ENCODE measurements around the gene FSIP1. TPM values are rescaled to one million over a fixed set of nuclear protein-coding genes. Genes with fewer than 3 reads are reported as not detected.
A peak's percentile ranks its signal among the peaks of the same experiment; 100 is the strongest.

Gene FSIP1
- total RNA-seq, 8 experiments from 2014 or later, result 0.77 to 10.0 (median 3.5) TPM

DNA sequence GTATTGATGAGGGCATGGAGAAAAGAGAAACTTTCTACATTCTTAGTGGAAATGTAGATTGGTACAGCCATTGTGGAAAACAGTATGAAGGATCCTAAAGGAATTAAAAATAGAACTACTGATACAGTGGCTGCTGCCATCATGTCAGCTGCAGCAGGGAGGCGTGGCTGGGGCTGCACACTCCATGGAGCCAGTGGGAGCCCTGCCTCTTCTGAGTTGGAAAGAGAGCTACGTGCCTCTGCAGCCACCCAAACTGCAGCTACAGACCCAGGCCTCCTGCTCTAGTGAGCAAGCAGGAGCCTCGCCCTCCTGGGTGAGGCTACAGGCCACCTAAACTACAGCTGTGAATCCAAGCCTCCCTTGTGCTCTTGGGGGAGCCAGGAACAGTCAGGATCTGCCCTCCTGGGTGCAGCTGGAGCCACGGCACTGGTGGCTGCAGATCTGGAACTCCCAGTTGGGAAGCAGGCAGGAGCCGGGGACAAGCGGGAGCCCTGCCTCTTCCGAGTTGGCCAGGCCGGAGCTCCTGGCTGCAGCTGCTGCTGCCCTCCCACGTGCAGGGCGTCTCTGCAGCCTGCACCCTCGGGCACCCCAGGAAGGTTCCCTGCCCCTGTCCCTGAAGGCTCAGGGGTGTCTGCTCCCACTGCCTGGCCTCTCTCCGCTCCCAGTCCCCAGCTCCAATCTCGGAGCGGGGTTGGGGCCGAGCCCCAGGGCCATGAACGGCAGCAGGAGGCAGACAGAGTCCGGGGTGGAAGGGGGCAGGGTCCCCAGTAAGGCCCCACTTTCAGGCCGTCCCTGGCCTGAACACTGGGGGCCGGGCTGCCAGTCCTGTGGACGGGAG is 137.3 kb downstream of the FSIP1 start:
- 20 to 93% (median 81%) methylated on average over 1 to 6 of the region's 20 CpGs; no CpG with 5 or more reads in 6 of the 10 experiments for WGBS, 10 experiments
- H3K4me1 ChIP-seq (replicated peaks in 1 of 2), result peaks cover 4 to 27% of the 10 kb centered on the region in 2 donors
- no peak overlapping the region for H3K4me3 ChIP-seq
- H3K27ac ChIP-seq, result no peak overlapping the region
- in situ Hi-C loops (cut with MboI; ENCODE audit: low pct_unique_long_range_greater_than_20kb in 2 of 9, low sequenced_read_pairs in 9 of 9, unreplicated experiment in 9 of 9), result no loop called here
- ATAC-seq (replicated peaks in 6 of 8), result peak in 4 of 8 experiments; percentile 23 to 66 (median 37)

DNA sequence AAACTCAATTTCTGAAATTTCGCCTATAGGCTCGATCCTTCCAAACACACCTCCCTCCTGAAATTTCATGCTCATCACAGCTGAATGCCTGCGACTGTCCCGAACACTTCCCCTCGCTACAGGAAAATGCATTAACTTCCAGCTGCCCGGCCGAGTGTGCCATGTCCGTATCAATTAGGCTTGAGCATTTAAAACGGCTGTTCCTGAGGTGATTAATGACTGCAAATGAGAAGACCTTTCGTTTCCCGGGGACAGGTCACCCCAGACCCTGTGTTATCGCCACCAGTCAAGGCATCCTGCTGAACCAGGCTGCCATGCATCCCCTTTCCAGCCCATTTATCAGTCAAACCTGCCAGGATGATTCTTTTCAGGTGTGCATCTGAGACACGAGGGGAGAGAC is 138.5 kb downstream of the FSIP1 start:
- Histone ChIP-seq H3K4me1 (replicated peaks in 1 of 2) (peaks cover 5 to 33% of the 10 kb centered on the region in 2 donors), H3K4me3 (no peak overlapping the region), H3K27ac (no peak overlapping the region)
- 43 to 100% (median 68%) methylated on average over 1 to 12 of the region's 13 CpGs; no CpG with 5 or more reads in 1 of the 10 experiments for WGBS, 10 experiments
- no peak for ATAC-seq (replicated peaks in 6 of 8)
- in situ Hi-C loops (cut with MboI; ENCODE audit: low pct_unique_long_range_greater_than_20kb in 2 of 9, low sequenced_read_pairs in 9 of 9, unreplicated experiment in 9 of 9), result no loop called here

DNA sequence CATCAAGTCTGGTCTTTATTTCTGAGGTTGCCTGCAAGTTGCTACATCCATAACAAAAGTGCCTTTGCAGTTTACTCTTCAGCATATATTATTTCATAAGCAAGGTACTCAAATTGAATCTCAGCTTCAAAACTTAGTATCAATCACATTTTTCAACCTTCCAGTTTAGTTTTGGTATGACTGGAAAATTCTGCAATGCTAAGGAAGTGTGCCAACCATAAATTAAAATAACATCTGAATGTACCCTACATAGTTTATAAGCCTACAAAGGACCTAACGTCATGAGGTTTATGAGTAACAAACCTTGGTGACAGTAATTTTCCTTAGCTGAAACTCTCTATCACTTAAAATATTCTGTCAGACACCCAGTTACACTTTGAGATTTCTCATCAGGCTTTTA is 138.9 kb downstream of the FSIP1 start:
- in situ Hi-C loops (cut with MboI; ENCODE audit: low pct_unique_long_range_greater_than_20kb in 2 of 9, low sequenced_read_pairs in 9 of 9, unreplicated experiment in 9 of 9), result no loop called here
- peak in 1 of 8 experiments; percentile 40 for ATAC-seq (replicated peaks in 6 of 8)
- 0 to 100% (median 66%) methylated on average over 1 of the region's 1 CpG; no CpG with 5 or more reads in 4 of the 10 experiments for WGBS, 10 experiments
- Histone ChIP-seq H3K4me3 (no peak overlapping the region), H3K27ac (no peak overlapping the region), H3K4me1 (replicated peaks in 1 of 2) (peaks cover 5 to 33% of the 10 kb centered on the region in 2 donors)

GRCh38 chr15:39642011-39642640 is 140.5 kb downstream of the FSIP1 start:
- Histone ChIP-seq H3K4me3 (no peak overlapping the region), H3K27ac (no peak overlapping the region), H3K4me1 (replicated peaks in 1 of 2) (peaks cover 5 to 33% of the 10 kb centered on the region in 2 donors)
- peak; percentile 37 to 77 (median 64) for ATAC-seq (replicated peaks in 6 of 8)
- in situ Hi-C loops (cut with MboI; ENCODE audit: low pct_unique_long_range_greater_than_20kb in 2 of 9, low sequenced_read_pairs in 9 of 9, unreplicated experiment in 9 of 9), result no loop called here
- WGBS, 10 experiments, result 0 to 70% (median 40%) methylated on average over 1 to 5 of the region's 5 CpGs; no CpG with 5 or more reads in 1 of the 10 experiments

- 69 to 100% (median 80%) methylated on average over 3 to 11 of the region's 11 CpGs for WGBS, 10 experiments
Observed at GRCh38 chr15:39641191-39641889, 141.3 kb downstream of the FSIP1 start.

GRCh38 chr15:39640665-39641064 is 142.0 kb downstream of the FSIP1 start:
- ATAC-seq (replicated peaks in 6 of 8), result no peak
- in situ Hi-C loops (cut with MboI; ENCODE audit: low pct_unique_long_range_greater_than_20kb in 2 of 9, low sequenced_read_pairs in 9 of 9, unreplicated experiment in 9 of 9), result no loop called here
- no peak overlapping the region for H3K27ac ChIP-seq
- no peak overlapping the region for H3K4me3 ChIP-seq
- WGBS, 10 experiments, result 65 to 95% (median 80%) methylated on average over 1 to 3 of the region's 3 CpGs; no CpG with 5 or more reads in 1 of the 10 experiments
- peaks cover 5 to 33% of the 10 kb centered on the region in 2 donors for H3K4me1 ChIP-seq (replicated peaks in 1 of 2)

More at GRCh38 chr15:39641191-39641889, 141.3 kb downstream of the FSIP1 start:
- in situ Hi-C loops (cut with MboI; ENCODE audit: low pct_unique_long_range_greater_than_20kb in 2 of 9, low sequenced_read_pairs in 9 of 9, unreplicated experiment in 9 of 9), result no loop called here
- Histone ChIP-seq H3K4me1 (replicated peaks in 1 of 2) (peaks cover 5 to 33% of the 10 kb centered on the region in 2 donors), H3K27ac (no peak overlapping the region), H3K4me3 (no peak overlapping the region)
- peak in 5 of 8 experiments; percentile 36 to 83 (median 81) for ATAC-seq (replicated peaks in 6 of 8)

DNA sequence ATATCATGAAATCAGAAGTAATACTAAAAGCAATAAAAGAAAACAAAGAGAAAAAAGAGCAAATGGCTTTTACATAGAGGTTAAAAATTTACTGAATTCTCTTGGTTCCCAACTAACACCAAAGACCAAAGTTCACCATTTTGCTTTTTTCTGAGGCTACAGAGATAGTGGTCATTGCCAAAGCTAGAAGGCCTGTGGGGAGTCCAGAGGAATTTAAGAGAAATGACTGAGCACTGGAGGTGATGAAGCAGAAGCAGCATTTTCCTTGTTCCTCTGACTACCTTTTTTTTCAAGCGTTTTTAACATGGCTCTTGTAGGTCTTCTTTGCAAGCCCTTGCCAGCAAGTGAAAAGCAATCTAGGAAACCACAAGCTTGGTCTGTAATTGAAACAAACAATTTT is 143.6 kb downstream of the FSIP1 start:
- 50 to 86% (median 71%) methylated on average over 1 of the region's 1 CpG; no CpG with 5 or more reads in 3 of the 10 experiments for WGBS, 10 experiments
- in situ Hi-C loops (cut with MboI; ENCODE audit: low pct_unique_long_range_greater_than_20kb in 2 of 9, low sequenced_read_pairs in 9 of 9, unreplicated experiment in 9 of 9), result no loop called here
- no peak for ATAC-seq (replicated peaks in 6 of 8)
- Histone ChIP-seq H3K4me1 (replicated peaks in 1 of 2) (peaks cover 5 to 33% of the 10 kb centered on the region in 2 donors), H3K27ac (no peak overlapping the region), H3K4me3 (no peak overlapping the region)

GRCh38 chr15:39638041-39638440 is 144.6 kb downstream of the FSIP1 start:
- WGBS, 10 experiments, result 0 to 100% (median 100%) methylated on average over 1 of the region's 1 CpG; no CpG with 5 or more reads in 1 of the 10 experiments
- in situ Hi-C loops (cut with MboI; ENCODE audit: low pct_unique_long_range_greater_than_20kb in 2 of 9, low sequenced_read_pairs in 9 of 9, unreplicated experiment in 9 of 9), result no loop called here

GRCh38 chr15:39631357-39631756 is 151.3 kb downstream of the FSIP1 start:
- H3K27ac ChIP-seq, result no peak overlapping the region
- peak in 2 of 8 experiments; percentile 63 to 84 for ATAC-seq (replicated peaks in 6 of 8)
- in situ Hi-C loops (cut with MboI; ENCODE audit: low pct_unique_long_range_greater_than_20kb in 2 of 9, low sequenced_read_pairs in 9 of 9, unreplicated experiment in 9 of 9), result no loop called here
- WGBS, 10 experiments, result 15 to 100% (median 96%) methylated on average over 2 to 3 of the region's 3 CpGs; no CpG with 5 or more reads in 4 of the 10 experiments
- peaks cover 0 to 3% of the 10 kb centered on the region in 2 donors for H3K4me1 ChIP-seq (replicated peaks in 1 of 2)
- no peak overlapping the region for H3K4me3 ChIP-seq

More at GRCh38 chr15:39638041-39638440, 144.6 kb downstream of the FSIP1 start:
- no peak overlapping the region for H3K4me3 ChIP-seq
- peaks cover 5 to 32% of the 10 kb centered on the region in 2 donors for H3K4me1 ChIP-seq (replicated peaks in 1 of 2)
- no peak overlapping the region for H3K27ac ChIP-seq
- ATAC-seq (replicated peaks in 6 of 8), result no peak

GRCh38 chr15:39629906-39630305 is 152.7 kb downstream of the FSIP1 start:
- ATAC-seq (replicated peaks in 6 of 8), result peak in 1 of 8 experiments; percentile 79
- 11 to 83% (median 64%) methylated on average over 1 to 3 of the region's 3 CpGs; no CpG with 5 or more reads in 4 of the 10 experiments for WGBS, 10 experiments
- H3K4me1 ChIP-seq (replicated peaks in 1 of 2), result peaks cover 0 to 3% of the 10 kb centered on the region in 2 donors
- no peak overlapping the region for H3K27ac ChIP-seq
- no peak overlapping the region for H3K4me3 ChIP-seq
- in situ Hi-C loops (cut with MboI; ENCODE audit: low pct_unique_long_range_greater_than_20kb in 2 of 9, low sequenced_read_pairs in 9 of 9, unreplicated experiment in 9 of 9), result no loop called here

GRCh38 chr15:39629371-39629770 is 153.3 kb downstream of the FSIP1 start:
- Histone ChIP-seq H3K4me3 (no peak overlapping the region), H3K27ac (no peak overlapping the region), H3K4me1 (replicated peaks in 1 of 2) (peaks cover 0 to 3% of the 10 kb centered on the region in 2 donors)
- in situ Hi-C loops (cut with MboI; ENCODE audit: low pct_unique_long_range_greater_than_20kb in 2 of 9, low sequenced_read_pairs in 9 of 9, unreplicated experiment in 9 of 9), result no loop called here
- WGBS, 10 experiments, result 77 to 100% (median 84%) methylated on average over 1 to 5 of the region's 5 CpGs; no CpG with 5 or more reads in 4 of the 10 experiments
- no peak for ATAC-seq (replicated peaks in 6 of 8)

DNA sequence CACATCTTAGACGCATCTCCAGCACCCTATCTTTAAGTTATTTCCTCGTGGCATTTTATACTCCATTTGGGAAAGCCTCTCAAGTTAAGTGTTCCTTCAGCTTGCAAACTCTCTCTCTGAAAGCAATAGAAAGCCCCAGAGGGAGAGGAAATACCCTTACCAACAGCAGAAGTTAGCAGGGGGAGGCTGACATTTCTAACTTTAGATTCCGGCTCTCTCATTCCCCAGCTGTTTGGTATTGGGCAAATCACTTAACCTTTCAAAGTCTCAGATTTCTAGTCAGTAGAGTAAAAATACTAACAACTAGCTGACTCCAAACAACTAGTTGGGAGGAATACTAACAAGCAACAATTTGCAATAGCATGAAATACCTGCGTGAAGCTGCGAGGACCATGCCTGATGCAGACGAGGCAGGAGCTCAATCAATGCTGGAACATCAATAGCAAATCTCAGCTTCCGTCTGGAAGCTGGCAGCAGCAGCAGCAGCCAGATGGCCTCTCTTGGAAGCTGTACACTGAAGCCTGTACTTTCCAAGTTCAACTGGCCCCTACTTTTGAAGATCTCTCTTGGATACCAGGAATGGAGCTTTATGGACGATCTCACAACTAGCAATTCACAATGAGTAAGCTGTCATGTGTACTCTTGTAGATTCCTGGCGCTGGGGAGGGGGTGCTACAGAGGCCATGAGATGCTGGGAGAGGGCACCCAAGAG is 153.9 kb downstream of the FSIP1 start:
- Histone ChIP-seq H3K27ac (no peak overlapping the region), H3K4me3 (no peak overlapping the region), H3K4me1 (replicated peaks in 1 of 2) (peaks cover 0 to 3% of the 10 kb centered on the region in 2 donors)
- in situ Hi-C loops (cut with MboI; ENCODE audit: low pct_unique_long_range_greater_than_20kb in 2 of 9, low sequenced_read_pairs in 9 of 9, unreplicated experiment in 9 of 9), result no loop called here
- 20 to 88% (median 69%) methylated on average over 1 to 9 of the region's 9 CpGs; no CpG with 5 or more reads in 1 of the 10 experiments for WGBS, 10 experiments
- ATAC-seq (replicated peaks in 6 of 8), result peak in 1 of 8 experiments; percentile 78

All from motor neuron (in vitro differentiated cells).